ENCODE data around the gene RGPD6.
"Not testable (repeated sequence)": the region's sequence is repeated elsewhere in the genome, so short reads cannot be mapped to it uniquely, and the experiment has no call there.

Gene RGPD6

GRCh38 chr2:110480084-110480483, 96.9 kb downstream of the RGPD6 start:
- not testable (repeated sequence) for DNase-seq

GRCh38 chr2:110477370-110477769, 99.7 kb downstream of the RGPD6 start:
- DNase-seq, result not testable (repeated sequence)

GRCh38 chr2:110476952-110477351, 100.1 kb downstream of the RGPD6 start:
- not testable (repeated sequence) for DNase-seq

- not testable (repeated sequence) for DNase-seq
Observed at GRCh38 chr2:110475627-110476359, 101.2 kb downstream of the RGPD6 start.

DNA sequence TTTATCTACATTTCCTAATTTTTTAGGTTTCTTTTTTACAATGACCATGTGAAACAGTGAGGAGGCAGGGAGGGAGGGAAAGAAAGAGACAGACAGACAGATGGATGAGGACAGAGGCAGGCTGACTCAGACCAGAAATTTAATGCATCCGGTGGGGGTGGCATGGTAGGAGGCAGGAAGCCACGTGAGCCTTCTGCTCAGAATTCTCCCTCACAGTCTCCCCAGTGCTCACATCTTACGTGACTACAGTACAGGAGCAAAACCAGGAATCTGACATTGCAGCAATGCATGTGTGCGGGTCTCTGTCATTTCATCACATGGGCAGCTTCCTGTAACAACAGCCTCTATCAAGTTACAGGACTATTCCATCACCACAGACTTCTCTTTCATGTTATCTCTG, 102.1 kb downstream of the RGPD6 start:
- DNase-seq, result not testable (repeated sequence)

GRCh38 chr2:110473059-110473358, 104.0 kb downstream of the RGPD6 start:
- DNase-seq, result not testable (repeated sequence)

GRCh38 chr2:110472171-110473058, 104.6 kb downstream of the RGPD6 start, which contains the start of gene LIMS4:
Gene LIMS4 (minus strand): TSS chr2:110472816. CDS start chr2:110472778, 38 bp downstream.
- DNase-seq, result not testable (repeated sequence)

- DNase-seq, result not testable (repeated sequence)
Observed at GRCh38 chr2:110468921-110469320, 108.1 kb downstream of the RGPD6 start.

GRCh38 chr2:110465312-110465711, 111.7 kb downstream of the RGPD6 start:
- not testable (repeated sequence) for DNase-seq
